Activated CD4-positive, alpha-beta T cell treated with anti-CD3 and anti-CD28 coated beads, Interleukin-2, amount 50 U/mL, for 48 hours (primary cell): ENCODE results near the gene SPDYE16.
"Not testable (repeated sequence)": the region's sequence is repeated elsewhere in the genome, so short reads cannot be mapped to it uniquely, and the experiment has no call there.

ENCODE experiments used
- DNase-seq, 2 experiments: peaks; one replicate each; pipeline ENCODE4 v3.0.0-alpha.2; 2020

The SPDYE16 gene

DNA sequence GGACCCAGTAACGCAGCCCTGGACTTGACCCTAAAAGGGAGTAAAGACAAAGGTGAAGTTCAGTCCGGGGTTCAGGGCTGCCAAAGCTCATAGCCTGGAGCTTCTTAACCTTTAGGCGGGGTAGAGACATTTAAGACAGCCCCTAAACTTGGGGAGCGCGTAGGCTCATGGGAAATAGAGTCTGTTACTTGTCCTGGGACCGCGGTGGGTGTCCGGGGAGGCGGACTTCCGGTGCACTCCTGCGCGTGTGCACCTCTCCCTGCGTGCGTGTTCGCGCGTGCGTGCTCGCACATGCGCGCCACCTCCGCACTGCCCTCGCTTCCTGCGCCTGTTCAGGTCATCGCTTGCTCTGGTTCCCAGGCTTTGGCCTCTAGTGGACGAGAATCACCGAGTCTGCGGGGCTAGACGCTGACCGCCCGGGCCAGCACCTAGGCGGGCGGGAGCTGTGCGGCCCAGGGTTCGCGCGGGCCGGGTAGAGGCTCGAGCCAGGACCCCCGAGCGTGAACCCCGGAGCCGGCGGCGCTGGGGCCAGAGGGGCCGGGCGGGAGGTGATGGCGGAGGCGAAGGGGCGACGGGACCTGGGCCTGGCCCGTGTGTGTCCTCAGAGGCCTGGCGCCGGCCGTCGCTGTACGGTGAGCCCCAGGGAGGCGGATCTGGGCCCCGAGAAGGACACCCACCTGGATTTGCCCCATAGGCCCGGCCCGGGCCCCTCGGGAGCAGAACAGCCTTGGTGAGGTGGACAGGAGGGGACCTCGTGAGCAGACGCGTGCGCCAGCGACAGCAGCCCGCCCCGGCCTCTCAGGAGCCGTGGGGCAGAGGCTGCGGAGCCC is 6.1 kb upstream of the SPDYE16 start:
- DNase-seq = peak; percentile 90 to 93

DNA sequence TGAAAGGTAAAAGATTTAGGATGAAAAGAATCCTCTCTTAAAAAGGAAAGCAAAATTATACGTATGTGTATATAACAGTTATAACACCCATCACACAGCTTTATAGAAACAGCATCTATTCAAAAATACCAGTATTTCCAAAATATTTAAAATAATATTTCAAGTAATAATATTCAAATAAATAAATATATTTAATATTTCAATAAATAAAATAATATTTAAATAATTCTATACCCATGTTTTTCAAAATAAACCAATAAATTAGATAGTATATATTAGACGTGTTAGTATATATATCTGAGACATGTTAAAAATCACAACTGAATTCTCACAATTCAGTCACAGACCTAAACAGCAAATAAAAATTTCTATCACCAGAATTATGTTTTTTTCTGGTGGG is 11.5 kb downstream of the SPDYE16 start:
- DNase-seq = not testable (repeated sequence)

DNA sequence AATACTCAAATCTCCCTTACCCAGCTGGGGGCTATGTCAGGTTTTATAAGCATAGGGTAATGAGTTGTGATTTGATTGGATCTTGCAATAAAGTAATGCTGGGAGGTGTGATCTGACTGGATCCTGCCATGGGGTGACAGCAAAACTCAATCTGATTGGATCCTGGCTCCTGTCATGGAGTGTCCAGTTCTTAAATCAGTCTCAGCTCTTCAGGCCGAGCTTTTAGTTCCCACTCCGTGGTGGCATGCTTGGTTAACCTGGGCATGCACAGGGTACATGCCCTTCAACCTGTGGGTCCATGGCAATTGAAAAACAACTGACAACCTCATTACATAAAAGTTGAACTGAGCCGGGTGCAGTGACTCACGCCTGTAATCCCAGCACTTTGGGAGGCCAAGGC is 16.9 kb downstream of the SPDYE16 start:
- not testable (repeated sequence) for DNase-seq

- DNase-seq = not testable (repeated sequence)
These were observed 26.2 kb downstream of the SPDYE16 start for GRCh38 chr7:76516932-76517331.

- peak; percentile 54 to 64 for DNase-seq
These were observed 27.1 kb downstream of the SPDYE16 start for GRCh38 chr7:76515999-76516443.

GRCh38 chr7:76514926-76515771 is 27.9 kb downstream of the SPDYE16 start:
- no peak for DNase-seq

GRCh38 chr7:76513817-76514799 is 29.0 kb downstream of the SPDYE16 start:
- DNase-seq = no peak

DNA sequence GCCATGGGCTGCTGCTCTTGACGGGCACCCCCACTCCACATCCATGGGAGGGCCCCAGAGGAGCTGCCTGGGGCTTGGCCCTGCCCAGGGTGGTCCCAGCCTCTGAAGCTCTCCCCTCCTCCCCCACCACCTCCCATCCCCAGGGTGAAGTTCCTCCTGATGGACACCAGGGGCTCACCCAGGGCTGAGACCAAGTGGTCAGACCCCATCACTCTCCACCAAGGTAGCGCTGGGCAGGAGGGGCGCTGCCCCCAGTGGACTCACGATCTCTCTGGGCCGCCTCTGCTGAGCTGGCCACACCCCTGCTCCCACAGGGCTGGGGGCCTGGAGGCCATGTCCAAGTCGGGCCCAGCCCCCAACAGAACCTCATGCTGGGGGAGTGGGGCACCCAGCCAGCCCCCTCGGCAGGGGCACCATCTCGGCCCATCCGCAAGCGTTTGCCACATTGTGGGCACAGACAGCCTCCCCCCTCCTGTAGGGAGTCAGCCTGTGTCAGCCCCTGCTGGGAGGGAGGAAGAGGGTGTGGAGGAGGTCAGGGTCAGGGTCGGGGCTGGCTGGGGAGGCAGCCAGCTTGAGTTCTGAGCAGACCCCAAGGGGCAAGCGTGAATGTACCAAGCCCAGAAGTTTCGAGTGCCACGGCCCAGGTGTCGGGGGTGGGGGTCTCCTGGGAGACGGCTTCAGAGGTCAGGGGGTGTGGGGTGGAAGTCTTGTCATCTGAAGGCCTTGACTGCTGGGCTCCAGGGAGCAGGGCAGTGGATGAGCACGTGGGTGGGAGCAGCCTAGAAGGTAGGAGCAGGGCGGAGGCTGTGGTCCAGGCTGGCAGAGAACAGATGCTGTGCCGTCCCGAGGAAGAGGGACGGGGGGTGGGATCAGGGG is 29.9 kb downstream of the SPDYE16 start:
- DNase-seq = no peak

- DNase-seq = not testable (repeated sequence)
These were observed 30.9 kb downstream of the SPDYE16 start for GRCh38 chr7:76511911-76512885.

DNA sequence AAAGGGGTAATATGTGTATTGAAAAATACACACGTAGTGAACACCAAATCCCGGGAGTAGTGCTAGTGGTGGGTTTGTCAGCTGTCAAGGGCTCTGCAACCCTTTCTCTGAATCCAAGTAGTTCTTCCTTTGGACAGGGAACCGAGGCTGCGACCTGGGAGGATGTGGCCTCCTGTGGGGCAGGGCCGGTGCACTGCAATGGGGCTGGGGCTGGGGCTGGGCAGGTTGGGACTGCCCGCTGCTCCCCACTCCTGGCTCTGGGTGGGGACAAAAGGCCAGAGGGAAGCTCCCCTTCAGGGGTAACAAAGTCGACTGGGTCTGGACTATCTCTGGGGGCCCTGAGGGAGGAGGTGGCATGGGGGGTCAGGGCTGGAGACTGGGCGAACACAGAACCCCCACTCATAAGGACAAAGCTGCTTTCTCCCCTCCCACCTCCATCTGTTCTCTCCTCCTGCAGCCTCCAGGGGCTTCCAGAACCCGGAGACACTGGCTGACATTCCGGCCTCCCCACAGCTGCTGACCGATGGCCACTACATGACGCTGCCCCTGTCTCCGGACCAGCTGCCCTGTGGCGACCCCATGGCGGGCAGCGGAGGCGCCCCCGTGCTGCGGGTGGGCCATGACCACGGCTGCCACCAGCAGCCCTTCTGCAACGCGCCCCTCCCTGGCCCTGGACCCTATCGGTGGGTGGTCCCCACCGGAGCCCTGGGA is 31.7 kb downstream of the SPDYE16 start:
- not testable (repeated sequence) for DNase-seq

DNA sequence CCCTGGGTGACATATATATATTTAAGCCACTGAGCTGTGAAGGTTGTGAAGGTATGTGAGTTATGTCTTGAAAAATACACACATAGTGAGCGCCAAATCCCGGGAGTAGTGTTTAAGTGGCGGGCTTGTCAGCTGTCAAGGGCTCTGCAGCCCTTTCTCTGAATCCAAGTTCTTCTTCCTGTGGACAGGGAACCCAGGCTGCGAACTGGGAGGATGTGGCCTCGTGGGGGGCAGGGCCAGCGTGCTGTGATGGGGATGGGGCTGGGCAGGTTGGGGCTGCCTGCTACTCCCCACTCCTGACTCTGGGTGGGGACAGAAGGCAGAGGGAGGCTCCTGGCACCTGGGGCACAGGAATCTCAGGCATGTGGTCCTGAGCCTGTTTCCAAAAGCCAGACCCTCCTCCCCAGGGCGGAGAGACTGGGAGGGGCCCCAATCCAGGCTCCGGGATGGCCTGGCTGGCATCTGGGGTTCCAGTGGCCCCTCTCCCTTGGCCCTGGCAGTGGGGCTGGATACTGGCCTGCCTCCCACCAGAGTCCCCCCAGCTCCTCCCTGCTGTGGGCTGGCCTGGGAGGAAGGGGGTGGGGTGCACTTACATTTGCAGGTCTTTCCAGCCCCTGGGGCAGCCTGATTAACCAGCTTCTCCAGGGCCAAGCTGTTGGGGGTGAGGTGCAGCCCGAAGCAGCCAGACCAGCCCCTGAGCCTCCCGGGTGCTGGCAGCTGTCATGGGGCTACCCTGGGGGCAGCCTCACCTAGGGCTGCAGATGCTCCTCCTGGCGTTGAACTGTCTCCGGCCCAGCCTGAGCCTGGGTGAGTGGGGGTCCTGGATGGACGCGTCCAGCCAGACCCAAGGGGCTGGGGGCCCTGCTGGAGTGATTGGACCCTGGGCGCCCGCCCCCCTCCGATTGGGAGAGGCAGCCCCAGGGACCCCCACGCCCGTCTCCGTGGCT is 32.9 kb downstream of the SPDYE16 start, which contains the start of gene UPK3B:
Gene UPK3B (plus strand): TSS at position 622 of the 947 bp plus-strand sequence. CDS start 101 bp downstream, at position 723.
- no peak for DNase-seq

DNA sequence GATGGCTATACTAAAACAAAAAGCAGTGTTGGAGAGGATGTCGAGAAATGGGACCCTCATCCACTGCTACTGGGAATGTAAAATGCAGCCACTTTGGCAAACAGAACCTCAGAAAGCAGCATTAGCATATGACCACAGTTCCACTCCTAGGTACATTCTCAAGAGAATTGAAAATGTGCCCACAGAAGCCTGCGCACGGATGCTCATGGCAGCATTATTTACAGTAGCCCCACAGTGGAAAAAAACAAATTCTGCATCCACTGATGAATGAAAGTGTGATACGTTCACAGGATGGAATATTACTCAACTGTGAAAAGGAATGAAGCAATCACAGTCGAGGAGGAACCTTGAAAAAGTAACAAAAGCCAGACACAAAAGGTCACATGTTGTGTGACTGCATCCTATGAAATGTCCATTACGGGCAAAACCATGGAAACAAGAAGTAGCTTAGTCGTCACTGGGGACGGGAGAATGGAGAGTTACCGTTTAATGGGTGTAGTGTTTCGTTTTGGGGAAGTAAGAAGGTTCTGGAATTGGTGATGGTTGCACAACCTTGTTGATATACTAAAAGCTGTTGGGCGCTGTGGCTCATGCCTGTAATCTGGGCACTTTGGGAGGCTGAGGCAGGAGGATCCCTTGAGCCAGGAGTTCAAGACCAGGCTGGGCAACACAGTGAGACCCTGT is 35.2 kb downstream of the SPDYE16 start:
- no peak for DNase-seq

DNA sequence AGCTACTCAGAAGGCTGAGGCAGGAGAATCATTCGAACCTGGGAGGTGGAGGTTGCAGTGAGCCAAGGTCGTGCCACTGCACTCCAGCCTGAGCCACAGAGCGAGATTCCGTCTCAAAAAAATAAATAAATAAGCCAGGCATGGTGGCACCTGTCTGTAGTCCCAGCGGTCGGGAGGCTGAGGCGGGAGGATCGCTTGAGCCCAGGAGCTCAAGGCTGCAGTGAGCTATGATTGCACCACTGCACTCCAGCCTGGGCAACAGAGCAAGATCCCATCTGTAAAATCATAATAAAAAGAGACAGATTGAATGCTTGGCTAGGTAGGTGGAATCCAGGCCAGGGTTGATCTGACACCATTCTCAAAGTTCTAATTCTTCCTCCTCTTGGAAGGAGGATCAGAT is 36.5 kb downstream of the SPDYE16 start:
- not testable (repeated sequence) for DNase-seq

DNA sequence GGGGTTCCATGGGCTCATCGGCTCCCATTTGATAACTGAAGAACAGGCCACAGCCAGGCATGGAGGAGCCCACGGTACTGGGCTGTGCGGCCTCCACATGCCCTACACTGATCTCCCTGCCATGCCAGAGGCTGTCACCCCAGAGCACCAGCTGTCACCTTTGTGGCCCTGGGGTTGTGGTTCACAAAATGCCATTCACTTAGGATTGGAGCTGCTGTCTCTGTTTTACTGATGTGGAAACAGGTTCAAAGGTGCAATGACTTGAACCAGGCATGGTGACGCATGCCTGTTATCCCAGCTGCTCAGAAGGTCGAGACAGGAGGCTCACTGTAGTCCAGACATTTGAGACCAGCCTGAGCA is 37.0 kb downstream of the SPDYE16 start:
- no peak for DNase-seq

GRCh38 chr7:76505168-76506080 is 37.7 kb downstream of the SPDYE16 start:
- no peak for DNase-seq

DNA sequence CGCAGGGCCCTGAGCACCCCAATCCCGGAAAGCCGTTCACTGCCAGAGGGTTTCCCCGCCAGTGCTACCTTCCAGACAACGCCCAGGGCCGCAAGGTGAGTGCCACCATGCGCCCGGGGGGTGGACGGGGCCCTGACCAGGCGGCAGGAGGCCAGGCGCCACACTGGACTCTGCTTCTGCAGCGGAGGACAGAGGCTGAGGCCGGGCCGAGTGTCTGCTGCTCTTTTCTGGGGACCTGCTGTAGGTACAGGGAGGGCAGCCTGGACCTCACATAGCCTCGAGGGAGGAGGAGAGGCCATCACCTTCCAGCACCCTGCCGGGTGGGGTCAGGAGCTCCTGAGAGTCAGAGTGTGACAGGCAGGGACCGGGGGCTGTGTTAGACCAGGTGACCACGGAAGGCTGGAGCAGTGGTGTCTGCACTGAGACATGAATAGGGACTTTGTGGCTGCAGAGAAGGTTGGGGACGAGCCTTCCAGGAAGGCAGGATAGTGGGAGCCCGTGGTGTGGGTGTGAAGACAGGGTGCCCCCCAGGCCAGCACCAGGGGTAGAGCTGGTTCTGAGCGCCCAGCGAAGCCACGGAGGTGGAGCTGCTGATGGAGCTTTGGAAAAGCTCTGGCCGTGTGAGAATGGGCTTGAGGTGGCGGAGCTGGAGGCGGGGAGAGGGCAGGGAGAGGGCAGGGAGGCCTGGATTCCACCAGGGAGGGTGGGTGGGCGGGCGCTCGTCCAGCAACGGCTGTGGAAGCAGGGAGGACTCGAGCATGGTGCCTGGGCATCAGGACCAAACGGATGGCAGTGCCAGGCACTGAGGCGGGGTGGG is 38.5 kb downstream of the SPDYE16 start:
- DNase-seq = not testable (repeated sequence)
